HCT116 (cell line): ENCODE results near the gene MLPH. TPM values are rescaled to one million over a fixed set of nuclear protein-coding genes. Genes with fewer than 3 reads are reported as not detected.

ENCODE experiments used
- ATAC-seq: fragments of 200-7000 bp; cut with Tn5 transposase; 2 replicates; pipeline ENCODE4 v1.9.1; 2020; ENCODE audit warnings: mild to moderate bottlenecking, moderate library complexity
- BruUV-seq: library from RNA; stranded (reverse); fragments of 400-500 nt; replicated peaks from 2 replicates; lab custom pipeline; 2021; lab: Mats Ljungman, UMichigan
- CTCF ChIA-PET: fragments of 300-600 bp; sonication (Branson Sonifier 250); formaldehyde crosslinking; loops from one replicate; lab custom pipeline; 2021; ENCODE audit warnings: antibody characterized with exemption; lab: Charles Lee
- POLR2A ChIA-PET: fragments of 300-600, 350-600 bp; sonication (Branson Sonifier 250); formaldehyde crosslinking; loops from one replicate; lab custom pipeline; 2021; ENCODE audit warnings: antibody characterized with exemption; lab: Charles Lee
- RAD21 ChIA-PET, 2 experiments: fragments of 300-600 bp; sonication (Branson Sonifier 250); formaldehyde crosslinking; loops; one replicate each; lab custom pipeline; 2023; ENCODE audit warnings: low total read pairs in 2 of 2; ENCODE audit not compliant: uncharacterized antibody in 2 of 2, unreplicated experiment in 2 of 2, low non-redundant PET in 1 of 2; lab: Charles Lee
- DNase-seq: peaks from one replicate; pipeline ENCODE4 v3.0.0-alpha.2; 2010; ENCODE audit warnings: low read depth, low spot score
- H2AFZ ChIP-seq: fragments of 200-600 bp; shearing (Covaris generic), sonication (generic); 2 replicates; pipeline ENCODE4 v1.6.1; 2017; ENCODE audit warnings: low read depth, mixed run types, mixed read lengths, antibody characterized with exemption, low read length; ENCODE audit not compliant: poor library complexity, severe bottlenecking
- H3K27ac ChIP-seq: 2 replicates; pipeline ENCODE4 v1.5.1; 2012; ENCODE audit warnings: low read depth, low read length
- H3K27me3 ChIP-seq: fragments of 200-600 bp; sonication (generic); 2 replicates; pipeline ENCODE4 v1.6.1; 2016; ENCODE audit warnings: mixed run types, low read length, mixed read lengths; ENCODE audit not compliant: insufficient read depth
- H3K36me3 ChIP-seq, 2 experiments: fragments of 200-500 bp in 1 of 2; fragments of 200-600 bp in 1 of 2; sonication (Bioruptor generic) in 1 of 2; sonication (generic) in 1 of 2; 2 replicates each; pipeline versions ENCODE4 v1.5.1 to v1.6.1; 2014 to 2016; ENCODE audit warnings: low read length in 2 of 2, inconsistent platforms in 1 of 2, mixed read lengths in 1 of 2, mixed run types in 1 of 2; ENCODE audit not compliant: insufficient read depth in 2 of 2, control insufficient read depth in 1 of 2
- H3K4me1 ChIP-seq, 2 experiments: fragments of 200-600 bp in 1 of 2; sonication (generic) in 1 of 2; 2 replicates each; pipeline versions ENCODE4 v1.5.1 to v1.6.1; 2012 to 2017; ENCODE audit warnings: low read length in 2 of 2, inconsistent platforms in 1 of 2, mild to moderate bottlenecking in 1 of 2, mixed read lengths in 1 of 2, mixed run types in 1 of 2, moderate library complexity in 1 of 2; ENCODE audit not compliant: insufficient read depth in 2 of 2, control insufficient read depth in 1 of 2
- H3K4me2 ChIP-seq: fragments of 200-600 bp; sonication (generic); 2 replicates; pipeline ENCODE4 v1.6.1; 2017; ENCODE audit warnings: mixed run types, low read length, mixed read lengths
- H3K4me3 ChIP-seq, 2 experiments: fragments of 200-600 bp in 1 of 2; sonication (generic) in 1 of 2; replicated peaks in 1 of 2; 2 replicates each; pipeline ENCODE4 v1.5.1; 2011 to 2016; ENCODE audit warnings: low read length in 2 of 2, control low read depth in 1 of 2, low read depth in 1 of 2, mild to moderate bottlenecking in 1 of 2, mixed read lengths in 1 of 2, mixed run types in 1 of 2
- H3K79me2 ChIP-seq: fragments of 200-600 bp; sonication (generic); 2 replicates; pipeline ENCODE4 v1.6.1; 2017; ENCODE audit warnings: mild to moderate bottlenecking, mixed run types, low read length, moderate library complexity, mixed read lengths; ENCODE audit not compliant: insufficient read depth
- H3K9ac ChIP-seq: fragments of 200-600 bp; sonication (generic); 2 replicates; pipeline ENCODE4 v1.6.1; 2016; ENCODE audit warnings: low read length, mixed read lengths
- H3K9me2 ChIP-seq: fragments of 200-600 bp; sonication (generic), shearing (Covaris generic); 2 replicates; pipeline ENCODE4 v1.6.1; 2017; ENCODE audit warnings: mixed run types, mild to moderate bottlenecking, moderate library complexity; ENCODE audit not compliant: insufficient read depth
- H3K9me3 ChIP-seq, 2 experiments: fragments of 200-500 bp in 1 of 2; fragments of 200-600 bp in 1 of 2; sonication (Bioruptor generic) in 1 of 2; sonication (generic) in 1 of 2; 2 replicates each; pipeline ENCODE4 v1.6.1; 2014 to 2017; ENCODE audit warnings: low read length in 2 of 2, mixed read lengths in 2 of 2, inconsistent platforms in 1 of 2, low read depth in 1 of 2, mild to moderate bottlenecking in 1 of 2, mixed run types in 1 of 2, moderate library complexity in 1 of 2; ENCODE audit not compliant: control insufficient read depth in 1 of 2, insufficient read depth in 1 of 2
- H4K20me1 ChIP-seq: fragments of 200-600 bp; sonication (generic), shearing (Covaris generic); 2 replicates; pipeline ENCODE4 v1.6.1; 2017; ENCODE audit warnings: mixed run types, mild to moderate bottlenecking, moderate library complexity; ENCODE audit not compliant: insufficient read depth
- EZH2phosphoT487 ChIP-seq: fragments of 200-600 bp; IDR thresholded peaks from 2 replicates; pipeline ENCODE4 v1.6.1; 2018; ENCODE audit warnings: antibody characterized with exemption, borderline replicate concordance
- FOSL1 ChIP-seq: IDR thresholded peaks from 2 replicates; pipeline ENCODE4 v1.6.1; 2012; ENCODE audit warnings: low read depth
- JUND ChIP-seq: IDR thresholded peaks from 2 replicates; pipeline ENCODE4 v1.6.1; 2012
- POLR2A ChIP-seq: IDR thresholded peaks from 2 replicates; pipeline ENCODE4 v1.7.0; 2011; ENCODE audit warnings: borderline replicate concordance; ENCODE audit not compliant: insufficient read depth, insufficient read length; ENCODE audit errors: extremely low read depth
- POLR2AphosphoS5 ChIP-seq: IDR thresholded peaks from 2 replicates; pipeline ENCODE4 v1.6.1; 2011; ENCODE audit warnings: mild to moderate bottlenecking, low read depth, low read length, moderate library complexity
- SP1 ChIP-seq: IDR thresholded peaks from 2 replicates; pipeline ENCODE4 v1.6.1; 2012; ENCODE audit warnings: low read depth
- TCF7L2 ChIP-seq: IDR thresholded peaks from 2 replicates; pipeline ENCODE4 v1.7.0; 2011; ENCODE audit warnings: borderline replicate concordance, inconsistent platforms; ENCODE audit not compliant: insufficient read depth, insufficient read length; ENCODE audit errors: extremely low read depth
- ZBTB33 ChIP-seq: IDR thresholded peaks from 2 replicates; pipeline ENCODE4 v1.6.1; 2011; ENCODE audit warnings: mild to moderate bottlenecking, low read length, moderate library complexity; ENCODE audit not compliant: insufficient replicate concordance; ENCODE audit errors: extremely low read depth
- intact Hi-C: fragments of 100-400 bp; cut with micrococcal nuclease; formaldehyde crosslinking; loops from 2 replicates; pipeline ENCODE4 v1.10.0; 2022
- total RNA-seq: library from RNA; stranded (reverse); gene quantifications from one replicate; pipeline ENCODE4 v1.2.1, GENCODE V29; 2021; ENCODE audit not compliant: unreplicated experiment
- TF ChIP-seq, protein P1 (sequence below): IDR thresholded peaks from 2 replicates; pipeline ENCODE4 v1.6.1; 2012; ENCODE audit warnings: low read depth

MLPH gene
- total RNA-seq, 1 experiment from 2014 or later, result 81.4 TPM

DNA sequence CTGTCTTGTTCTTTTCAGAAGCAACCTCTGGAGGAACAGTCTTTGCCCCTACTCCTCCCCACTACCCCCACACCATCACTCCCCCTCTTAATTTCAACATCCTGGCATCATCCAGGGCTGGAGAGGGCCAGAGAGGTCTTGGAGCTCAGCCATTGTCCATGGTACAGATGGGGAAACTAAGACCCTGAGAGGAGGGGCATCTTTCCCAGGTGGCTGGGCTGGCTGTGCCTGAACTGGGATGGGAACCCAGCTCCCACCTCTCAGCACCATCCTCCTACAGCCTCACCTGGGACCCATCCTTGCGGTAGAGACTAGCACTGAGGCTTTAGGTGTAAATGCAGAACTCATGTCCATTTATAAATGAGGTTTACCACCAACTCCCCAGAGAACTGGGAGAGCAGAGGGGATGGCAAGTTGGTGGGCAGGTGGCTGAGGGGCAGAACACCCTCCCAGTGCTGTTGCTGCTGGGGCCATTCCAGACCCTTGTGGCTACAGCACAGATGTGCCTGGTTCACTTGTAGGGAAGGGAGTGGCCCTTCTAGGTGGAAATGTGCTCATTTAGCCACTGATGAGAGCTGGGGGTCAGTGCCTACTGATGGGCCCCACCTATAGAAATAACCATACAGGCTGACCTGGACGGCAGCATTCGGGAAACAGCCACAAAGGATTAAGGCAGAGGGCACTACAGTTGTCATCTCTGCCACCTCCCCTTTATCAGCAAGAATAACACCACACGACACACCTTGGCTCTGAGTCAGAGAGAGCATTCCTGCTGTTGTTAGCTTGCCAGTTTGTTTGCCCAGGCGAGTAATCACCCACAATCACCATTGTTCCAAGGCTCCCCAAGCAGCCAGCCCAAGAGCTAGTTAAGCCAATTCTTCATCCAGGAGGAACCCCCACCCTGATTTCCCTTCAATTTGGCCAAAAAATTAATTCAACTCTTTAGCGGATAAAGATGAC, 2.1 kb downstream of the MLPH start:
- H3K79me2 ChIP-seq, result peaks cover 61% of the 10 kb centered on the region
- H4K20me1 ChIP-seq, result no peaks in the 10 kb centered on the region
- H3K27me3 ChIP-seq, result no peaks in the 10 kb centered on the region
- H2AFZ ChIP-seq, result no peak overlapping the region
- peak overlapping the region; percentile 52 for H3K27ac ChIP-seq
- intact Hi-C loops, result loop anchor here (1.0 kb wide), 1 partner anchor 11 kb away; no protein-coding TSS in a partner anchor
- peak overlapping the region; percentile 90 for H3K4me2 ChIP-seq
- ChIA-PET CTCF (interaction anchor here (0.8 to 2.6 kb wide), 3 partner anchors 13 to 24 kb away, joined by 3 to 15 read pairs (median 4); no protein-coding TSS in a partner anchor), POLR2A (interaction anchor here (0.5 to 3.1 kb wide), 3 partner anchors 11 to 102 kb away, joined by 3 to 11 read pairs (median 4); partner anchors contain the start of gene RAB17), RAD21 (no interaction called here)
- BruUV-seq, result no TSS peak
- peaks cover 7 to 23% of the 10 kb centered on the region in 2 experiments; a peak in 2 of 4 replicates for H3K9me3 ChIP-seq
- TF ChIP-seq SP1 (no peak), POLR2AphosphoS5 (peak; percentile 43; the same call in 1 of the 2 replicates)
- peak overlapping the region; percentile 11 to 74; a peak in 3 of 4 replicates for H3K4me3 ChIP-seq
- no peak for DNase-seq
- peak; percentile 62 for ATAC-seq
- H3K36me3 ChIP-seq, result peaks cover 4 to 44% of the 10 kb centered on the region in 2 experiments; a peak in 2 of 4 replicates
- no peaks in the 10 kb centered on the region for H3K9me2 ChIP-seq
- H3K4me1 ChIP-seq, result peaks cover 31 to 63% of the 10 kb centered on the region in 2 experiments
- H3K9ac ChIP-seq, result peak overlapping the region; percentile 84

DNA sequence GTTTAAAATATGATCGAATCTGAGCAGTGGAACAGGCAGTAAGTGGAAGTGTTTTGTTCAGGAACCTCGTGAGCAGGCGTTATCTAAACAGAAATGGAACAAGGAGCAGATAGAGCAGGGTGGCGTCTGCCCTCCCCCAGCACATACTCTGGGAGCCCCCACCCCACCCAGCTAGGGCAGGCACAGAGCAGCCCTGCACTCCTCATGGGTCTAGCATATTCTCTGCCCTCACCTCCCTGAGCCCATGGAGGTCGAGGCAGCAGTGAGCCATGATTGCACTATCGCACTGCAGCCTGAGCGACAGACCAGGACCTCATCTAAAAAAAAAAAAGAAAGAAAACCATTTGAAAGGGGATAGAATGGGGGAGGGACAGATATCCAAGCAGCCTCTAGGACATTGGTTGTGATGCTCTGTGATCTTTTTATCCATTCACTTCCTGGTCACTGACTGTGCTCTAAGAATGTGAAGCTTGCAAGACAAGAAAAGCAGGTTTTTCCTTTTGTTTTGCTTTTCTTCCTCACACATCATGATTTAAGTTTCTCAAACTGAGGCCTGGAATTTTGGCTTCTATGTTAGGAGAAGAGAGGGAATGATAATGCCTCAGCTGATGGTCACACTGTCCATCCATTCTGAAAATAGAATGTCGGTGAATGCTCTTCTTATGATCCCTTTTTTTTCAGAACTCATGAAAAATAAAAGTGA, 3.1 kb downstream of the MLPH start:
- ChIA-PET POLR2A (interaction anchor here (0.8 to 3.1 kb wide), 2 partner anchors 10 to 101 kb away, joined by 4 to 11 read pairs; partner anchors contain the start of gene RAB17), CTCF (interaction anchor here (0.8 to 1.6 kb wide), 2 partner anchors 15 to 23 kb away, joined by 3 to 4 read pairs; no protein-coding TSS in a partner anchor), RAD21 (no interaction called here)
- H3K4me2 ChIP-seq, result peak overlapping the region; percentile 90
- H3K9me2 ChIP-seq, result no peaks in the 10 kb centered on the region
- H2AFZ ChIP-seq, result no peak overlapping the region
- peaks cover 31 to 59% of the 10 kb centered on the region in 2 experiments for H3K4me1 ChIP-seq
- peak overlapping the region; percentile 52 for H3K27ac ChIP-seq
- no peaks in the 10 kb centered on the region for H4K20me1 ChIP-seq
- DNase-seq, result no peak
- H3K9ac ChIP-seq, result peak overlapping the region; percentile 84
- no peaks in the 10 kb centered on the region for H3K27me3 ChIP-seq
- intact Hi-C loops, result no loop called here
- peaks cover 10 to 54% of the 10 kb centered on the region in 2 experiments for H3K36me3 ChIP-seq
- peaks cover 67% of the 10 kb centered on the region for H3K79me2 ChIP-seq
- peak overlapping the region in 1 of 2 experiments; percentile 74; a peak in 1 of 4 replicates for H3K4me3 ChIP-seq
- no TSS peak for BruUV-seq
- ATAC-seq, result no peak
- H3K9me3 ChIP-seq, result peaks cover 7 to 23% of the 10 kb centered on the region in 2 experiments; a peak in 2 of 4 replicates
- no peak for TF ChIP-seq SP1
- no peak for TF ChIP-seq POLR2A
- TF ChIP-seq FOSL1, result no peak
- no peak for TF ChIP-seq TCF7L2
- TF ChIP-seq, protein P1, sequence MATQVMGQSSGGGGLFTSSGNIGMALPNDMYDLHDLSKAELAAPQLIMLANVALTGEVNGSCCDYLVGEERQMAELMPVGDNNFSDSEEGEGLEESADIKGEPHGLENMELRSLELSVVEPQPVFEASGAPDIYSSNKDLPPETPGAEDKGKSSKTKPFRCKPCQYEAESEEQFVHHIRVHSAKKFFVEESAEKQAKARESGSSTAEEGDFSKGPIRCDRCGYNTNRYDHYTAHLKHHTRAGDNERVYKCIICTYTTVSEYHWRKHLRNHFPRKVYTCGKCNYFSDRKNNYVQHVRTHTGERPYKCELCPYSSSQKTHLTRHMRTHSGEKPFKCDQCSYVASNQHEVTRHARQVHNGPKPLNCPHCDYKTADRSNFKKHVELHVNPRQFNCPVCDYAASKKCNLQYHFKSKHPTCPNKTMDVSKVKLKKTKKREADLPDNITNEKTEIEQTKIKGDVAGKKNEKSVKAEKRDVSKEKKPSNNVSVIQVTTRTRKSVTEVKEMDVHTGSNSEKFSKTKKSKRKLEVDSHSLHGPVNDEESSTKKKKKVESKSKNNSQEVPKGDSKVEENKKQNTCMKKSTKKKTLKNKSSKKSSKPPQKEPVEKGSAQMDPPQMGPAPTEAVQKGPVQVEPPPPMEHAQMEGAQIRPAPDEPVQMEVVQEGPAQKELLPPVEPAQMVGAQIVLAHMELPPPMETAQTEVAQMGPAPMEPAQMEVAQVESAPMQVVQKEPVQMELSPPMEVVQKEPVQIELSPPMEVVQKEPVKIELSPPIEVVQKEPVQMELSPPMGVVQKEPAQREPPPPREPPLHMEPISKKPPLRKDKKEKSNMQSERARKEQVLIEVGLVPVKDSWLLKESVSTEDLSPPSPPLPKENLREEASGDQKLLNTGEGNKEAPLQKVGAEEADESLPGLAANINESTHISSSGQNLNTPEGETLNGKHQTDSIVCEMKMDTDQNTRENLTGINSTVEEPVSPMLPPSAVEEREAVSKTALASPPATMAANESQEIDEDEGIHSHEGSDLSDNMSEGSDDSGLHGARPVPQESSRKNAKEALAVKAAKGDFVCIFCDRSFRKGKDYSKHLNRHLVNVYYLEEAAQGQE, result no peak
- no peak for TF ChIP-seq EZH2phosphoT487
- TF ChIP-seq JUND, result no peak
- TF ChIP-seq ZBTB33, result no peak
